Activated gamma-delta T cell treated with Interleukin-2 at 50 U/mL for 16 hours (primary cell): Measurements from ENCODE around the gene PON3.

Source experiments
- DNase-seq: peaks from one replicate; pipeline ENCODE4 v3.0.0-alpha.2; 2020

PON3 gene

DNA sequence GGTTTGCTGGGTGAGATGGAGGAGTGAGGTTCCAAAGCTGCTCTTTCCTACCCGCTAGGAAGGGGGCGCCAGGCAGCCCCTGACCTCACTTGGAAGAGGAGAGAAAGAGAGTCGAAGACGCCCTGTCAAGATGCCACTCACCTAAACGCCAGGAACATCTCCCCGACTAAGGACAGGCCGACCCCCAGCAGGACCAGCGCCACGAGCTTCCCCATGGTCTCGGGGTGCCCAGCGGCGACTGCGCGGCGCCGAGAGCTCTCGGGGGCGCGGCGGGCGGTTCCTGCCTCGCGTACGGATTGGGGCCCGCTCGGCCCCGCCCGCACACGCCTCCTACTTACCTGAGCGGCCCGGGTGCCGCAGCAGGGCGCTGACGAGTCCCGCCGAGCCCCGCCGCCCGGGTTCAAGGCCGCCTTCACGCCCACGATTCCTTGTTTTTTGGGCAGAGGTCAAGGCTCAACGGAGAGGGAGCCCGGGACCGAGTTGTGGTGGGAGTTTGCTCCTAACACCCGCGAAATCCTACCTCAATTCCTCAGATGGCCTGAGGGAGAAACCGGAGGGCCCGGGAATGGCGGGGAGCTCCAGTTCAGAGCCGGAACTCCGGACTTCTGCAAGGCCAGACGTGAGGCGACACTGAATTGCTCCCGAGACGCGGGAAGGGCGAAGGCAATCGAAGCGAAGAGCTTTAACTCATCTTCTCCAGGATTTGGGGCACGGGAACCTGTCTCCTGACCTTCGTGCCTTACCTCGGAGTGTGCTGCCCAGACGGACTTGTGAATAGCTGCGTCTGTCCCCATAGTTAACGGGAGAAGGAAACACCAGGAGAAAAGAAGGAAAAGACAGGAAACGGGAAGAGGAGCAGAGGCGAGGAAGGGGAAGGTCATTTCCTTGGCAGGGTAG, at the start of gene PON3:
Gene PON3 (minus strand): TSS at position 240 of the 897 bp plus-strand sequence. CDS start 25 bp downstream, at position 215.
- peak; percentile 8 for DNase-seq

DNA sequence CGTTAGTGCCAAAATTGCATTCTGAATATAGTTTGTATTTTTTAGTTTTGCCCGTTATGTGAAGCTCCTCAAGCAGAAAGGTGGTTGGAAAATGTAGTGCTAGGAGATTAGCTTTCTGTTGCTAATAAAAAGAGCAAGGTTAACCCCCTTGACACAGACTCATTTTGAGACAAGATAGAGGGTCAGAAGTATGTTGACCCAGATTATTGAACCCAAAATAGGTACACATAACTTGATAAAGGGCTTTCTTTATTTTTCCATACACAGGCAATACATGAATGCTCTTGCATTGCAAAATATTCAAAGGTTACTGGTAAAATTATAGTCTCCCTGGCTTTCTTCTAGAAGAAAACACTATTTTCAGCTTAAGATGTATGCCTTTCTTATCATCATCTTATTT, 48.6 kb upstream of the PON3 start:
- DNase-seq: no peak

GRCh38 chr7:95441042-95441823, 45.1 kb upstream of the PON3 start:
- no peak for DNase-seq

GRCh38 chr7:95440394-95441038, 44.3 kb upstream of the PON3 start:
- DNase-seq: no peak

- no peak for DNase-seq
These were observed 40.2 kb upstream of the PON3 start for GRCh38 chr7:95436407-95436806.

DNA sequence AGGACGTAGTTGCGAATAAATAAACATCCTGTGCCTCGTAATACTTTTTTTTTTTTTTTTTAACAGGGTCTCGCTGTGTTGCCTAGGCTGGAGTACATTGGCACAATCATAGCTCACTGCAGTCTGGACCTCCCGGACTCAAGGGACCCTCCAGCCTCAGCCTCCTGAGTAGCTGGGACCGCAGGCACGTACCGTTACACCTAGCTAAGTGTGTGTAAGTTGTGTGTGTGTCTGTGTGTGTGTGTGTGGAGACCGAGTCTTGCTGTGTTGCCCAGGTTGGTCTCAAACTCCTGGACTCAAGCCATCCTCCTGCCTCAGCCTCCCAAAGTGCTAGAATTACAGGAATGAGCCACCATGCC, 39.2 kb upstream of the PON3 start:
- no peak for DNase-seq

DNA sequence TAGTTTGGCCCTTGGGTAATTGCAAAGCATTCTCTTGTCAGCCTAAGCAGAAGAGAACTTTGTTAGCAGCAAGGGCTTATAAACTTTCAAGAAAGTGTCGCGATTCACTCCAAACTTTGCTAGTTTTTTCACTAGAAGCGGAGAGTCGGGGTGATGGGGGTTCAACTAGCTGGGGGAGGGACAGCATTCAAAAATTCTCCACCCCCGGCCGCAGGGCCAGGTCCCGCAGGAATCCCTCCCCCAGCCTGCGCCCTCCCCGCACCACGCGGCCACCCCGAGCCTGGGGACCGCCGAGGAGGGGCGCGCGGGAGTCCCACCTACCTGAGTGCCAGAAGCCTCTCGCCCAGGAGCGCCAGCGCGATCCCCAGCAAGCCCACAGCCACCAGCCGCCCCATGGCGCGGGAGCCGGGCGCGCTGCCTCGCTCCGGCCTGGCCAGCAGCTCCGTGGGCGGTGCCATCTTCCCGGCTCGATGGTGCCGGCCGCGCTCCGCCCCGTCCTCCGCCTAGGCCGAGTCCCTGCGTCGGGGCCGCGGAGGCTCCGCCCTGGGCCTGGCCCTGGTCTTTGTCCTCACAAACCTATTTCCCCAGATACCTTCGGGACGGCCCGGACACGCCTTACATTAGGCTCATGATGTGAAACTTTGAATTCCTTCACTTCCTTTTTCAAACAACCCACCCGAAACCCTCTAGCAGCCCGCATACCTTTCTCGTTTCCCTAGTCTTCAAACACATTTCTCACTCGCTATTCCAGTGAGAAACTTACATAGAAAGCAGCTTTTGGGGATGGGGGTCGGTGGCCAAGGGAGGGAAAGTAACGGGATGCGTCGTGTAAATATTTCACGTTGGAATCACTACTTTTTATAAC, 38.6 kb upstream of the PON3 start, which contains the start of gene PON2:
Gene PON2 (minus strand): TSS at position 472 of the 865 bp plus-strand sequence. CDS start 77 bp downstream, at position 395.
- peak; percentile 45 for DNase-seq

DNA sequence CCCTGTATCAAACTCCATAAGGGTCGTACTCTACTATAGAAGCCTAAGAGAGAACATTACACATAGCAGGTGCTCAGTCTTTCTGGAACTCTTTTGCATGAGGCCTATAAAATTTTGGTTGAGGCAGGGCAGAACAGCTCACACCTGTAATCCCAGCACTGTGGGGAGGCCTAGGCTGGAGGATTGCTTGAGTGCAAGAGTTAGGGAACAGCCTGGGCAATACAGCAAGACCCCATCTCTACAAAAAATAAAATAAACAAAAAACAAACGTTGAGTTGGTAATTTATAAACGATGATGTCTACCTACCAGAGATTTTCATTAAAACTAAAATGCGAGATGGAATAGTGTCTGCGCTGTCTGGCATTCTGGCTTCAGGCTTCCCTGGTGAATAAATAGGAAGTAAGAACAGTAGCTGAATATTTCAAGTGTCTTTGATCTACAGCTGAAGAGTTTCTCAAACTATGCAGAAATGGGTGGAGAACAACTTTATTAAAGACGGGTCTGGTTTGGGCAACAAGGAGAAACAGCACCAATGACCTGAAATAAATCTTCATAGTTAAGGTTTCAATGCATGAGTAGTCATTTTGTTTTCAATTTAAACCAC, 37.9 kb upstream of the PON3 start:
- DNase-seq: no peak

GRCh38 chr7:95433129-95433528, 37.0 kb upstream of the PON3 start:
- no peak for DNase-seq

- DNase-seq: no peak
These were observed 36.4 kb upstream of the PON3 start for GRCh38 chr7:95432606-95433005.

- DNase-seq: no peak
These were observed 34.7 kb upstream of the PON3 start for GRCh38 chr7:95430864-95431263.

- DNase-seq: no peak
These were observed 33.2 kb upstream of the PON3 start for GRCh38 chr7:95429241-95429990.

GRCh38 chr7:95427914-95428516, 31.8 kb upstream of the PON3 start:
- no peak for DNase-seq

DNA sequence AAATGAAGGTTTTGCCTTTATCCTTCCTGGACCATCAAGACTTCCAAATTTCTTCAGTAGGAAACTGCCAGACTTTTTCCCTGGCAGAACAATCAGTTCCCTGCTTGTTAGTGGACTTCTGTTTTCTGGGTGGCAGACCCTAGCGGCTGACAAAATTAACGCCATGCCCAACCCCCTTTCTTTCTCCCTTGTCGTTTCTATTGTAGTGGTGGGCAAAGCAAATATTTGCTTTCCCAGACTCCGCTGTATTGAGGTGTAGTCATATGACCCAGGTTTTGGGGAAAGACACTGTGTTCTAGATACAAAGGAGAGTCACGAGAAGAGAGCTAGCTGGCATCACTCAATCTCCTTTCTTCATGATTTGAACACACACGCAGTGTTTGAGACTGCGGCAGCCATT, 31.0 kb upstream of the PON3 start:
- DNase-seq: no peak

DNA sequence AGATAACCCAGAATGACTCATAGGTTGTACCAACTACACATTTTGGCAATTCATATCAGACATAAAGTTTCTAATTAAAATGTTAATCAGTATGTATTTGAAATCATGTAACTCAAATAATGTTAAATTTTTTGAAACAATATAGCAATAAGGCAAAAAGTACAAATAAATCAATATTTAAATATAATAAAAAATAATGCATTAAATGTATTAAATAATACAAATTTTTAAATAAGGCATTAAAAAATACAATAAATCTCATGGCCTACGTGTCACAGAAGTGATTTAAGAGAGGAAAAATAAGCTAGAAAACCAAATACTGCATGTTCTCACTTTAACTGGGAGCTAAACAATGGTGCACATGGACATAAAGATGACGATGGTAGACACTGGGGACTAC, 29.5 kb upstream of the PON3 start:
- no peak for DNase-seq

GRCh38 chr7:95424716-95425115, 28.5 kb upstream of the PON3 start:
- no peak for DNase-seq

GRCh38 chr7:95421847-95422444, 25.8 kb upstream of the PON3 start:
- no peak for DNase-seq

DNA sequence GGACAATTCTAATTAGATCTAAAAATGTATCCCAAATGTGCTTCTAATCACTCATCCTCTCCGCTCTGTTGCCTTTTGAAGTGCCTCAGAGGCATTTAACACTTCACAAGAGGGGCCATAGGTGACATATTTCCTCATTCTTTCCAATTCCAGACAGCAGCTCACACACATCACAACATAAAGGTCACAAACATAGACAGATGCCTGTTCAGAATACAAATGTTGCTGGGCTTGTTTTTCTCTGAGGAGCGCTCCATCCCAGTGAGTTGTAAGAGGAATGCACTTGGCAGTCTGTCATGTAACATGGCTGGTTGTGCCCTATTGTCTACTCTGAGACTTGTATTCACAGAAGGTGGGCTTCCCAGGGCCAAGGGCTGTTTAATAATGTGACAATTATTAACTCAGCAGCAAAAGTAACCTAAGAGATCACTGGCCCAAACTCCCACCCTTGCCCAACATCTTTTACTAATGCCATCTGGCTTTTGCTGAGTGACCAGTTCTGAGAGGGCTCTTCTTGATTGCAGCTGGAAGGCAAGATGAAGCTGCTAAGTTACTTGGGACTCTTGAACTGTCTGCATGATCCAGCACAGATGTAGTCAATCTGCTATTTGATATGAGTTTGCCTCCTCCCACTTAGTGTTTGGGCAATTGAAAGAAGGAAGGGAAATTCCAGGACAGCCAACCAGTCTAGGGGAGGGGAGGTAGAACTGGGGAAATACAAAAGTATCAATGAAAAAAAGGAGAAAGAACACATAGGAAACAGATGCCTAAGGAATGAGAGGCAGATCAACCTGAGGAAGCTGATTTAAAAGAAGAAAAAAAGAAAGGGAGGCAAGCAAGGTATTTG, 25.0 kb upstream of the PON3 start:
- DNase-seq: no peak

DNA sequence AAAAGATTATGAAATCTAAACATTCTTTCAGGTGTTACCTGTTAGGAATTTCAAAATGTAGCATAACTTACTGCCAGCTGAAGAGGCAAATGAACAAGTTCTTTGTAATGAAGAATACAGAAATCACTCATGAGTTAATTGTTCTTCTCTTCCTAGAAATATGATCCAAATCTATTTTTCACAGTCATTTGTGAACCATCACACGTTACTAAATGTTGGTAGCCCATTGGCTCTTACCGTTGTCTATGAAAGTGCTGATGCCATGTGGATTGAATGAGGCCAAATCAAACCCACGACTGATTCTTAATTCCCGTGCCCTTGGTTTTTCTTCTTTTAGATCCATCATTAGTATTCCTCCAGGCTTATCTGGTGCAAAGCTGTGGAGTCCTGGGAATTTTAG, 15.9 kb upstream of the PON3 start:
- DNase-seq: no peak
